ENCODE data around the gene SOX5.

SOX5 gene

DNA sequence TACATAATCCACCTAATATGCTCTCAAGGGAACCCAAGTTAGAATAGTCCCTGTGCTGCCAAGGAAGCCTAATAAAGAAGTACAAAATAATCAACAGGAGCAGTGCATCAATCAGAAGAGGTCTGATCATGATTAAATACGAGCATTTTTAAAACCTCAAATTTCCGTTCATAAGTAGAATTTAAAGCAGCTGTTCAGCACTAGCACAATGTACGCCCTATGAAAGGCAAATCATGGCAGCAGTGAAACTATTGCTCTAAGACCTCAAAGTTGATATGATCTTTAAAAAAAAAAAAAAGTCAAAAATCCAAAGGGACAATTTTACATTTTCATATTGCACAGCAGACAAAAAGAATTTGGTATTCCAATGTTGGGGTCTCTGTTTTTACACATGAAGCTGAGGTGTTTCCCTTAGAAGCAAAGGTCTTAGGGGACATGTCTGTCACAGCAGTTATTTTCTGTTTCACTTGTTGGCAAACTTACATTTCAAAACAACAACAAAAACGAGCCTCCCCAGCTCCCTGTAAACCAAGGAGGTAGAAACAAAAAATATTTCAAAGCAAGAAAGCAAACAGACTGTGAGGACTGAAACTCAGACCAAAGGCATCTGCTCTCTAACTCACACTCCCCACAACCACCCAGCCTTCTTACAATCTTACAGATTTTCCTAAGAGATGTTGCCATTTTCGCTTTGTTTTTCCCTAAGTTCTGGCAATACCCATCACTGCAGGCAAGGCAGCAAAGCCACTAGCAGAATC lies 28.2 kb downstream of the SOX5 start:
- 88 to 91% methylated on average over 5 of the region's 5 CpGs for WGBS, 2 experiments
- no peaks in the 10 kb centered on the region for H3K9me3 ChIP-seq (ENCODE audit: control insufficient read depth, low read length)
- H3K36me3 ChIP-seq (ENCODE audit: control insufficient read depth, insufficient read depth, low read length): no peaks in the 10 kb centered on the region
- no peaks in the 10 kb centered on the region for H3K27me3 ChIP-seq (ENCODE audit: control insufficient read depth, insufficient read depth, low read length, poor library complexity, severe bottlenecking)
- H3K4me1 ChIP-seq (ENCODE audit: control insufficient read depth, insufficient read depth, low read length): no peaks in the 10 kb centered on the region
- H3K27ac ChIP-seq (ENCODE audit: insufficient read depth, low read depth, low read length, poor library complexity, severe bottlenecking): no peak overlapping the region
- no peak overlapping the region for H3K4me3 ChIP-seq (ENCODE audit: insufficient read depth, low read depth, low read length)

DNA sequence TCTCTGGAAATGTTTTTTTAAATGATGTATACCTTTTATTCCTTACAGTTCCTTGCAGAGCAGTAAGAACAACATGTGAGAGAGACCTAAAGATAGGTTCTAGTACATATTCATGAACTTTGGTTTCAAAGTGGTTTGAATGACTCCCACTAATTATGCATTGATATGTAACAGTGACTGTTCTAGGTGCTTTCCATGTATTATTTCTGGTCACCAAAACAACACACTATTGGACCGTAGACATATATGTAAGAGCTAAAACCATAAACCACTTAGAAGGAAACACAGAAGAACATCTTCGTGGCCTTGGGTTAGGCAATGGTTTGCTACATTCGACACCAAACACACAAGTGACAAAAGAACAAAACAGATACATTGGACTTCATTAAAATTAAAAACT lies 37.9 kb downstream of the SOX5 start:
- H3K27ac ChIP-seq (ENCODE audit: insufficient read depth, low read depth, low read length, poor library complexity, severe bottlenecking): no peak overlapping the region
- 93 to 94% methylated on average over 2 to 3 of the region's 3 CpGs for WGBS, 2 experiments
- H3K36me3 ChIP-seq (ENCODE audit: control insufficient read depth, insufficient read depth, low read length): no peaks in the 10 kb centered on the region
- H3K27me3 ChIP-seq (ENCODE audit: control insufficient read depth, insufficient read depth, low read length, poor library complexity, severe bottlenecking): no peaks in the 10 kb centered on the region
- H3K4me1 ChIP-seq (ENCODE audit: control insufficient read depth, insufficient read depth, low read length): peaks cover 28% of the 10 kb centered on the region
- no peak overlapping the region for H3K4me3 ChIP-seq (ENCODE audit: insufficient read depth, low read depth, low read length)
- no peaks in the 10 kb centered on the region for H3K9me3 ChIP-seq (ENCODE audit: control insufficient read depth, low read length)

DNA sequence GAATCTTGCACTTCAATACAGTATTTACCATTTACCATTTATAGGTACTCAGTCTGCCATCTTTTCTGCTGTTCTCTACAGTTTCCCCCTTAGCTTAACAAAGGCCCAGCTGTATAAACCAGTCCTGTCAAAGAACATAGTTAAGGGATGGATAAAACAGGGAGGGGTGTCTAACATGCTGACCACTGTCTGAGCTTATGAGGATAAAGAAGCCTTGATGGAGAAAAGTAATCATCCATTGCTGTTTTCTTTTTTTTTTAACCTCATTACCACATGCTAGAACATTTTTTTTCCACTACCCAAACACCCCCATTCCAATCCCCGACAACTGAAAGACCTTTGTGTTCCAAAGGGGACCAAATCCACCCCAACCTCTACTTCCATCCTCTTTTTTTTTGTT lies 39.9 kb downstream of the SOX5 start:
- Histone ChIP-seq H3K9me3 (ENCODE audit: control insufficient read depth, low read length) (no peaks in the 10 kb centered on the region), H3K4me1 (ENCODE audit: control insufficient read depth, insufficient read depth, low read length) (peaks cover 33% of the 10 kb centered on the region), H3K27me3 (ENCODE audit: control insufficient read depth, insufficient read depth, low read length, poor library complexity, severe bottlenecking) (no peaks in the 10 kb centered on the region), H3K36me3 (ENCODE audit: control insufficient read depth, insufficient read depth, low read length) (no peaks in the 10 kb centered on the region), H3K4me3 (ENCODE audit: insufficient read depth, low read depth, low read length) (no peak overlapping the region), H3K27ac (ENCODE audit: insufficient read depth, low read depth, low read length, poor library complexity, severe bottlenecking) (no peak overlapping the region)
- 89 to 95% methylated on average over 1 of the region's 1 CpG for WGBS, 2 experiments

DNA sequence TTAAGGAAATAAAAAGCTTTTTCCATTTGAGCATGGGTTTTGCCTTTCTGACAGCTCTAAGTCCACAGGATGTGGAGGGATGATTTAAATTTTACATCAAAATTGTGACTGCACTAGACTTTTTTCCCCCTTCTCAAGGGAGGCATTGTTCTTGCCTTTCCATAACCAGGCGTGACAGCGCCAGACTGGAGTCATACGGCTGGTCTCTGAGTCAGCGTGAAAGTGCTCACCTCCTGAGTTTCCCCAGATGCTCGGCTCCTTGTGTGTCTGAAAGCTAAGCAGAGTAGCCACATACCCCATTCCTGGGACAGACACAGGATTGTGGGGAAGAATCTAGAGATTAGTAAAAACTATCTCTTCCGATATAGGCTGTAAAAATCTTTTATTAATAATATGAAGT lies 43.1 kb downstream of the SOX5 start:
- H3K9me3 ChIP-seq (ENCODE audit: control insufficient read depth, low read length): peaks cover 2% of the 10 kb centered on the region
- H3K36me3 ChIP-seq (ENCODE audit: control insufficient read depth, insufficient read depth, low read length): peaks cover 4% of the 10 kb centered on the region
- H3K27ac ChIP-seq (ENCODE audit: insufficient read depth, low read depth, low read length, poor library complexity, severe bottlenecking): no peak overlapping the region
- no peaks in the 10 kb centered on the region for H3K27me3 ChIP-seq (ENCODE audit: control insufficient read depth, insufficient read depth, low read length, poor library complexity, severe bottlenecking)
- WGBS, 2 experiments: 59 to 67% methylated on average over 5 of the region's 6 CpGs
- no peak overlapping the region for H3K4me3 ChIP-seq (ENCODE audit: insufficient read depth, low read depth, low read length)
- peaks cover 33% of the 10 kb centered on the region for H3K4me1 ChIP-seq (ENCODE audit: control insufficient read depth, insufficient read depth, low read length)

DNA sequence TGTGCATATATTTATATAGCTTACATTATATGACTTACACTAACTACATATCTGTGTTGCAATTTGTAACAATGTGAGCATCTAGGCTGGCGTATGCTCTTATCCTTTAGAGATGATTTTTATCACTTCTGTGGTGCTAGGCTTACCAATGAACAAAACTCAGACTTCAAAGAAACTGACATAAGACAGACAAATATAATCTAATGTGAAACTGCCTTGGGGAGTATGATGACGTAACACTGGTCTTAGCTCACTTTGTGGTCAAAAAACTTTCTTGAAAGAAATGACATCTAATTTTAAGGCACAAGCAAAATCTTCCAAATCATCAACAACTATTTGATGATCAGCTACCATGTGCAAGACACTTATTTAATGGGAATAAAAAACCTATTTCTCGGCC lies 50.0 kb downstream of the SOX5 start:
- Histone ChIP-seq H3K27ac (ENCODE audit: insufficient read depth, low read depth, low read length, poor library complexity, severe bottlenecking) (no peak overlapping the region), H3K4me3 (ENCODE audit: insufficient read depth, low read depth, low read length) (no peak overlapping the region), H3K36me3 (ENCODE audit: control insufficient read depth, insufficient read depth, low read length) (peaks cover 8% of the 10 kb centered on the region), H3K27me3 (ENCODE audit: control insufficient read depth, insufficient read depth, low read length, poor library complexity, severe bottlenecking) (no peaks in the 10 kb centered on the region), H3K9me3 (ENCODE audit: control insufficient read depth, low read length) (peaks cover 2% of the 10 kb centered on the region), H3K4me1 (ENCODE audit: control insufficient read depth, insufficient read depth, low read length) (peaks cover 14% of the 10 kb centered on the region)
- 86 to 96% methylated on average over 1 to 2 of the region's 3 CpGs for WGBS, 2 experiments

DNA sequence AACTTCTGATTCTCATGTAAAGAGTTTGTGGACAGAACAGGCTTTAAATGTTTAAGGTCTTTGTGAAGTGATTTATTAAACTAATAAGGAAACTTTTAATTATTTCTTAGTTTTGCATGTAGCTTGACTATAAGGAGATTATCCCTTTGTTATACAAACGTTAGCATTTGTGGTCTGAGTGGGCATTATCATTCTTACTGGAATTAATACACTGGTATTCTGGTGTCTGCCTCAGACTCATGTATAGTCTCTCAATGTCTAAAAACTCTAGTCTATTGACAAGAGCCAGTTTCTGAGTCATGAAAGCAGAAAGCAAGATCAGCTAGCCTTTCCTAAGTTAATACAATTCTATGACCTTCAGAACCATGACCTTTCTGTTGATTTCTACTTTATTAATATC lies 51.3 kb downstream of the SOX5 start:
- Histone ChIP-seq H3K27me3 (ENCODE audit: control insufficient read depth, insufficient read depth, low read length, poor library complexity, severe bottlenecking) (no peaks in the 10 kb centered on the region), H3K4me1 (ENCODE audit: control insufficient read depth, insufficient read depth, low read length) (peaks cover 14% of the 10 kb centered on the region), H3K9me3 (ENCODE audit: control insufficient read depth, low read length) (peaks cover 2% of the 10 kb centered on the region), H3K4me3 (ENCODE audit: insufficient read depth, low read depth, low read length) (no peak overlapping the region), H3K27ac (ENCODE audit: insufficient read depth, low read depth, low read length, poor library complexity, severe bottlenecking) (no peak overlapping the region), H3K36me3 (ENCODE audit: control insufficient read depth, insufficient read depth, low read length) (peaks cover 15% of the 10 kb centered on the region)
- WGBS, 2 experiments: 57 to 80% methylated on average over 1 of the region's 1 CpG

DNA sequence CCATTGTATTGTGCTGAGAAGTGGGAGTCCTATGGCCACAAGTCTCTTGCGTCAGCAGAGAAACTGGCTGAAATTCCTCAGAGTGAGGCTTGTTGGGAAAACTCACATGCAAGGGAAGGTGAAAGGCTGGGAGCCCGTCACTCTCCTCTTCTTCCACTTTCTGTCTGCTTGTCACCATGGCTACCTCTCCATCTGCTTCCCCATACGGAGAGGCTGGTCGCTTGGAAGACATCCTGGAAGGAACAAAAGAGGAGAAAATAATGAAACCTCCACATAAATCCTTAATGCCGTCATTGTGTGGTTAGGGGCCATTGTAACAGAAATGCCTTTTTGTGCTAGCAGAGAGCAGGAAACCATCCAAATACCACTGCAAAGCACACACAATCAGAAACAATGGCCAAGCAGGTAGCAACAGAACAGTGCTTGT lies 53.7 kb downstream of the SOX5 start:
- Histone ChIP-seq H3K27ac (ENCODE audit: insufficient read depth, low read depth, low read length, poor library complexity, severe bottlenecking) (peak overlapping the region; percentile 95), H3K27me3 (ENCODE audit: control insufficient read depth, insufficient read depth, low read length, poor library complexity, severe bottlenecking) (no peaks in the 10 kb centered on the region), H3K9me3 (ENCODE audit: control insufficient read depth, low read length) (no peaks in the 10 kb centered on the region), H3K36me3 (ENCODE audit: control insufficient read depth, insufficient read depth, low read length) (peaks cover 14% of the 10 kb centered on the region), H3K4me3 (ENCODE audit: insufficient read depth, low read depth, low read length) (no peak overlapping the region), H3K4me1 (ENCODE audit: control insufficient read depth, insufficient read depth, low read length) (peaks cover 14% of the 10 kb centered on the region)
- 2 to 4% methylated on average over 3 to 5 of the region's 5 CpGs for WGBS, 2 experiments

DNA sequence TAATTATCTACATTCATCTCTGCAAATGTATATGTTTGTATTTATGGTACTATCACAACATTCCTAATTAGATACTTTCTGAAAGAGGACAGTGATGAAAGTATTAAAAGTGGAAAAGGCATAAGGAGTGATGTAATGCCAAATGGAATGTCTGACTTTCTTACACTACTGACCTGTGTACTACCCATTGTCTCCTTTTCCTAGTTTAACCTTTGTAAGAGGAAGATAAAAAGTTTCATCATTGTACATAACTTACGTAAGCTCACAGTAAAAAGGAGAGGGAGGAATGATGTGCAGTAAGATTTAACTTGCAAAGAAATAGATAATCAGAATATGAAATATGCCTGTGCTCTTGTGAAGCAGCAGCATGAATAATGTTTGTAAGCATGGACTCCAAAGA lies 55.9 kb downstream of the SOX5 start:
- Histone ChIP-seq H3K4me1 (ENCODE audit: control insufficient read depth, insufficient read depth, low read length) (peaks cover 14% of the 10 kb centered on the region), H3K27ac (ENCODE audit: insufficient read depth, low read depth, low read length, poor library complexity, severe bottlenecking) (no peak overlapping the region), H3K9me3 (ENCODE audit: control insufficient read depth, low read length) (no peaks in the 10 kb centered on the region), H3K36me3 (ENCODE audit: control insufficient read depth, insufficient read depth, low read length) (peaks cover 21% of the 10 kb centered on the region), H3K27me3 (ENCODE audit: control insufficient read depth, insufficient read depth, low read length, poor library complexity, severe bottlenecking) (no peaks in the 10 kb centered on the region), H3K4me3 (ENCODE audit: insufficient read depth, low read depth, low read length) (no peak overlapping the region)
- 92 to 100% methylated on average over 1 of the region's 1 CpG for WGBS, 2 experiments

DNA sequence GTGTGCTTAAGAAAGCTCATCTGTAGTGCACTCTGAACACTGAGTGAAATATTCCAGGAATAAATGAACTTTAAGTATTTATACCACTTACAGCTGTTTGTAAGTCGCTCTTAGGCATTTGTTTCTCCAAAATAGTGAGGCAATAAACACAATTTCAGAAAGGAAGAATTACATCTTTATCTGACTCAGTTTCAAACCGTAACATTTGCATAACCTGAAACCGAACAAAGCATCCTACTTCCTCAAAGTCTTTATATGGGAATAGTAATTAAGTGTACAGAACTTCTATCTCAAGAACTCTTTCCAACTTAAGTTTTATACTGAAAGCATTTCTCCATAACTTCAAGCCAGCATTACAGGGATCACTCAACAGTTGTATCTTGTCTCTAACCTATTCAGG lies 58.4 kb downstream of the SOX5 start:
- 86 to 100% methylated on average over 1 of the region's 3 CpGs for WGBS, 2 experiments
- no peak overlapping the region for H3K4me3 ChIP-seq (ENCODE audit: insufficient read depth, low read depth, low read length)
- H3K9me3 ChIP-seq (ENCODE audit: control insufficient read depth, low read length): no peaks in the 10 kb centered on the region
- no peaks in the 10 kb centered on the region for H3K27me3 ChIP-seq (ENCODE audit: control insufficient read depth, insufficient read depth, low read length, poor library complexity, severe bottlenecking)
- peaks cover 21% of the 10 kb centered on the region for H3K36me3 ChIP-seq (ENCODE audit: control insufficient read depth, insufficient read depth, low read length)
- H3K4me1 ChIP-seq (ENCODE audit: control insufficient read depth, insufficient read depth, low read length): peaks cover 11% of the 10 kb centered on the region
- no peak overlapping the region for H3K27ac ChIP-seq (ENCODE audit: insufficient read depth, low read depth, low read length, poor library complexity, severe bottlenecking)

DNA sequence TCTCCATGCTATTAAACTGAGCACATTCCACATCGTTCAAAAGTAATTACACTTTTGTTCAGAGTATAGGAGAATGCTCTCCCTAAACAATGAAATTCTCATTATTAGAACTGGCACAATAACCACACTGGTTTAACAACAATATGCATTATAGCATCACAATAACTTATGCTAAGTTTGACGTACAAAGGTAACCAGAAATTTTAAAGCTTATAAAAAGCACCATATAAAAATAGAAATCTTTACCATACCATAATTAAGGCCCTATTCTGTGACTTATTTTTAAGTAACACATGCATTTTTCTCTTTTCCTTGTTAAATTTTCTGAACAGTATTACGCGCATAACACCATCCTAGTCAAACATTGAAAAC lies 60.4 kb downstream of the SOX5 start:
- WGBS, 2 experiments: 85 to 95% methylated on average over 4 of the region's 4 CpGs
- no peak overlapping the region for H3K27ac ChIP-seq (ENCODE audit: insufficient read depth, low read depth, low read length, poor library complexity, severe bottlenecking)
- no peak overlapping the region for H3K4me3 ChIP-seq (ENCODE audit: insufficient read depth, low read depth, low read length)
- H3K27me3 ChIP-seq (ENCODE audit: control insufficient read depth, insufficient read depth, low read length, poor library complexity, severe bottlenecking): no peaks in the 10 kb centered on the region
- peaks cover 16% of the 10 kb centered on the region for H3K36me3 ChIP-seq (ENCODE audit: control insufficient read depth, insufficient read depth, low read length)
- H3K9me3 ChIP-seq (ENCODE audit: control insufficient read depth, low read length): no peaks in the 10 kb centered on the region
- no peaks in the 10 kb centered on the region for H3K4me1 ChIP-seq (ENCODE audit: control insufficient read depth, insufficient read depth, low read length)
